DOHH2 (cell line): Measurements from ENCODE around the gene LBX2.

Experiments
- EZH2phosphoT487 ChIP-seq: fragments of 200-600 bp; sonication (generic); IDR thresholded peaks from 2 replicates; pipeline ENCODE4 v1.6.1; 2017; ENCODE audit warnings: borderline replicate concordance, mild to moderate bottlenecking, antibody characterized with exemption, low read length, moderate library complexity, mixed read lengths
- TF ChIP-seq, protein P1 (sequence below): fragments of 200-600 bp; sonication (generic); IDR thresholded peaks from one replicate; pipeline ENCODE4 v1.5.1; 2014; ENCODE audit warnings: antibody characterized with exemption, mild to moderate bottlenecking, low read depth, low read length; ENCODE audit not compliant: poor library complexity, severe bottlenecking

GRCh38 chr2:74510272-74510671 lies 10.9 kb upstream of the LBX2 start:
- TF ChIP-seq, protein P1, sequence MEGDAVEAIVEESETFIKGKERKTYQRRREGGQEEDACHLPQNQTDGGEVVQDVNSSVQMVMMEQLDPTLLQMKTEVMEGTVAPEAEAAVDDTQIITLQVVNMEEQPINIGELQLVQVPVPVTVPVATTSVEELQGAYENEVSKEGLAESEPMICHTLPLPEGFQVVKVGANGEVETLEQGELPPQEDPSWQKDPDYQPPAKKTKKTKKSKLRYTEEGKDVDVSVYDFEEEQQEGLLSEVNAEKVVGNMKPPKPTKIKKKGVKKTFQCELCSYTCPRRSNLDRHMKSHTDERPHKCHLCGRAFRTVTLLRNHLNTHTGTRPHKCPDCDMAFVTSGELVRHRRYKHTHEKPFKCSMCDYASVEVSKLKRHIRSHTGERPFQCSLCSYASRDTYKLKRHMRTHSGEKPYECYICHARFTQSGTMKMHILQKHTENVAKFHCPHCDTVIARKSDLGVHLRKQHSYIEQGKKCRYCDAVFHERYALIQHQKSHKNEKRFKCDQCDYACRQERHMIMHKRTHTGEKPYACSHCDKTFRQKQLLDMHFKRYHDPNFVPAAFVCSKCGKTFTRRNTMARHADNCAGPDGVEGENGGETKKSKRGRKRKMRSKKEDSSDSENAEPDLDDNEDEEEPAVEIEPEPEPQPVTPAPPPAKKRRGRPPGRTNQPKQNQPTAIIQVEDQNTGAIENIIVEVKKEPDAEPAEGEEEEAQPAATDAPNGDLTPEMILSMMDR: no peak
- no peak for TF ChIP-seq EZH2phosphoT487
